ENCODE data around the gene RAB5B. TPM values are rescaled to one million over a fixed set of nuclear protein-coding genes. Genes with fewer than 3 reads are reported as not detected.

RAB5B gene
- total RNA-seq, 2 donors from 2014 or later = 70.3 to 89.2 TPM

DNA sequence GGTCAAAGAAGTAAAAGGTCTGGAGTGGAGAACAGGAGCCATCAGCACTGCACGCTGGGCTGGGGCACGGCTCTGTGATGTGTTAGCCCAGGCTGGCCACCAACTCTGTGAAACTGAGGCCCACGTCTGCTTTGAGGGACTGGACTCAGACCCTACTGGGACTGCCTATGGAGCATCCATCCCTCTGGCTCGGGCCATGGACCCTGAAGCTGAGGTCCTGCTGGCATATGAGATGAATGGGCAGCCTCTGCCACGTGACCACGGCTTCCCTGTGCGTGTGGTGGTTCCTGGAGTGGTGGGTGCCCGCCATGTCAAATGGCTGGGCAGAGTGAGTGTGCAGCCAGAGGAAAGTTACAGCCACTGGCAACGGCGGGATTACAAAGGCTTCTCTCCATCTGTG is 30.3 kb downstream of the RAB5B start:
- ATAC-seq (ENCODE audit: insufficient number of reproducible peaks, low FRiP score, low read depth) = no peak
- H3K4me1 ChIP-seq (ENCODE audit: control insufficient read depth in 1 of 2, low read depth in 2 of 2) = peaks cover 0 to 8% of the 10 kb centered on the region in 2 donors
- no peak for DNase-seq (ENCODE audit: low spot score)
- H3K9me3 ChIP-seq = no peaks in the 10 kb centered on the region
- peaks cover 8% of the 10 kb centered on the region for H3K36me3 ChIP-seq
- H3K27ac ChIP-seq = no peak overlapping the region
- no peak overlapping the region for H3K4me3 ChIP-seq
- H3K27me3 ChIP-seq (replicated peaks; ENCODE audit: insufficient read depth) = no peaks in the 10 kb centered on the region
- no peak for TF ChIP-seq CTCF (IDR thresholded peaks at IDR 0.05)

DNA sequence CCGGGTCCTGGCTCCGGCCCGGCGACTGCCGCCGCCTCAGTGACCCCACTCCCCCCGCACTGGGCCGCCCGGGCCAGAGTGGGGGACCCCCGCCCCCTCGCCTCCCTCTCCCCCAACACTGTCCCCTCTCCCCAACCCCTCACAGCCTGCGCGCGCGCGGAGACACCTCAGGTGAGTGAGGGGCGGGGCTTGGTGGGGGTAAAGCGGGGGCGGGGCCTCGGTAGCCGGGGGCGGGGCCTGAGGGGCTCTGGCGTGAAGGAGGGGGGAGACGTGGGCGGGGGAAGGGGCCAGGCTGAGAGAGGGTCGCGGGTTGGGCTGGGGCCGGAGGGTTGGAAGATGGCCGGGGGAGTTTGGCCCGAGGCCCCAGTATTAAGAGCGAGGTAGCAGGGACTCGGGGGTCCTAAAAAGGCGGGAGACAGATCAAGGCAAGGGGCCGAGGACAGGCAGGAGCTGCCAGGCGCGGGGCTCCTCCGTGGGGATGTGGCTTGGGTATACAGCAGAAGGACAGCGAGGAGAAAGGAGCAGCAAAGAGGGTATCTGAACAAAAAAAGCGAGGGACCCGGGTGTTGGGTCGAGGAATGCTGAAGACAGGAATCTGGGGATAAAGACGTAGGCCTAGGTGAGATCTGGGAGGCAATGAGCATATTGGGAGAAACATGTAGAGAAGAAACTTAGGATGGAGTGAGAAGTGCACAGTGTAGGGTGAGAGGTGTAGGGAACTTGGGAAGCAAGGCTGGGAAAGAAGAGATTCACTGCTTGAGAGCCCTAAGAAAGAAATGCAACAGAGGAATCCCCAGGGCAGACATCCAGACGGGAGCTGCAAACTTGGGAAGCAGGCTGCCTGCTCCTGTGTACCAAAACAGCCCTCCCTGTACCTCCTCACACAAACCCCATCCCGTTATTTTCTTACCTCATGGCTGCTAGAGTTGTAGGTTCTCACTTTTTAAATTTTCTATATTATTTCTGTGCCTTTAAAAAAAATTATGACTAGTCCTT is 34.0 kb downstream of the RAB5B start:
- H3K4me1 ChIP-seq (ENCODE audit: control insufficient read depth in 1 of 2, low read depth in 2 of 2) = peaks cover 0 to 8% of the 10 kb centered on the region in 2 donors
- no peaks in the 10 kb centered on the region for H3K27me3 ChIP-seq (replicated peaks; ENCODE audit: insufficient read depth)
- H3K36me3 ChIP-seq = peaks cover 8% of the 10 kb centered on the region
- peak overlapping the region; percentile 93 for H3K27ac ChIP-seq
- TF ChIP-seq CTCF (IDR thresholded peaks at IDR 0.05) = no peak
- H3K4me3 ChIP-seq = peak overlapping the region; percentile 94
- H3K9me3 ChIP-seq = no peaks in the 10 kb centered on the region
- no peak for DNase-seq (ENCODE audit: low spot score)
- ATAC-seq (ENCODE audit: insufficient number of reproducible peaks, low FRiP score, low read depth) = peak; percentile 35

- no peak for TF ChIP-seq CTCF (IDR thresholded peaks at IDR 0.05)
- Histone ChIP-seq H3K4me3 (no peak overlapping the region), H3K9me3 (no peaks in the 10 kb centered on the region), H3K36me3 (no peaks in the 10 kb centered on the region), H3K4me1 (ENCODE audit: control insufficient read depth in 1 of 2, low read depth in 2 of 2) (peaks cover 0 to 8% of the 10 kb centered on the region in 2 donors), H3K27me3 (replicated peaks; ENCODE audit: insufficient read depth) (no peaks in the 10 kb centered on the region), H3K27ac (no peak overlapping the region)
- DNase-seq (ENCODE audit: low spot score) (no peak), ATAC-seq (ENCODE audit: insufficient number of reproducible peaks, low FRiP score, low read depth) (no peak)
Measured at GRCh38 chr12:56010111-56010570, 36.3 kb downstream of the RAB5B start.

- H3K27ac ChIP-seq = no peak overlapping the region
- H3K27me3 ChIP-seq (replicated peaks; ENCODE audit: insufficient read depth) = no peaks in the 10 kb centered on the region
- H3K36me3 ChIP-seq = no peaks in the 10 kb centered on the region
- ATAC-seq (ENCODE audit: insufficient number of reproducible peaks, low FRiP score, low read depth) = no peak
- TF ChIP-seq CTCF (IDR thresholded peaks at IDR 0.05) = no peak
- DNase-seq (ENCODE audit: low spot score) = no peak
- H3K4me1 ChIP-seq (ENCODE audit: control insufficient read depth in 1 of 2, low read depth in 2 of 2) = peaks cover 0 to 8% of the 10 kb centered on the region in 2 donors
- H3K9me3 ChIP-seq = no peaks in the 10 kb centered on the region
- no peak overlapping the region for H3K4me3 ChIP-seq
Measured at GRCh38 chr12:56011509-56012090, 37.7 kb downstream of the RAB5B start.

DNA sequence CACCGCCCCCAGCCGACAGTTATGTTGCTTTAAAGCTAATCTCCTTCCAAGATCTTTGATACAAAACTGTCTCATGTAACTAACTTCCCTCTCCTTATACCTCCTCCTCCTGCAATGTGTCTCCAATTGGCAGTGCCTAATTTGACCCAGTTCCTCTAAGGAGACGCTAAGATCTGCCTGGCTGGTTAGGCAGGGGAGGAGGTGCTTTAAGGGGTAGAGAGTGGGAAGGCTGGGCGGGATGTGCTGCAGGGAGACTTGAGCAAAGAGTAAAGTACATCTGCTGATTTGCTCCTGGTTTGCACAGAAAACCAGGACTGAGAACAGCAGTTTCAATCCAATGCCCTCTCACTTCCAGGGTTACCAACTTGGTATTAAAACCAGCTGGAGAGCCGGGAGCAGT is 39.6 kb downstream of the RAB5B start:
- DNase-seq (ENCODE audit: low spot score) (no peak), ATAC-seq (ENCODE audit: insufficient number of reproducible peaks, low FRiP score, low read depth) (no peak)
- Histone ChIP-seq H3K9me3 (no peaks in the 10 kb centered on the region), H3K36me3 (peaks cover 4% of the 10 kb centered on the region), H3K27me3 (replicated peaks; ENCODE audit: insufficient read depth) (no peaks in the 10 kb centered on the region), H3K4me3 (no peak overlapping the region), H3K27ac (no peak overlapping the region), H3K4me1 (ENCODE audit: control insufficient read depth in 1 of 2, low read depth in 2 of 2) (peaks cover 0 to 1% of the 10 kb centered on the region in 2 donors)
- no peak for TF ChIP-seq CTCF (IDR thresholded peaks at IDR 0.05)
